Ovary (tissue), 9 donors: ENCODE measurements around the gene EVI5. TPM values are rescaled to one million over a fixed set of nuclear protein-coding genes. Genes with fewer than 3 reads are reported as not detected.
A peak's percentile ranks its signal among the peaks of the same experiment; 100 is the strongest.

Experiments
- DNase-seq, 5 donors: peaks; one replicate each; pipeline ENCODE4 v3.0.0-alpha.2; 2019 to 2020
- H3K27ac ChIP-seq, 2 donors: fragments of 200-600 bp; one replicate each; pipeline versions ENCODE4 v1.5.1 to v1.8.0; 2019 to 2022
- H3K27me3 ChIP-seq: fragments of 200-600 bp; one replicate; pipeline ENCODE4 v1.8.0; 2022
- H3K36me3 ChIP-seq: fragments of 200-600 bp; sonication (generic); one replicate; pipeline ENCODE4 v1.5.1; 2019
- H3K4me1 ChIP-seq: one replicate; pipeline ENCODE4 v1.8.1; 2013; ENCODE audit warnings: mild to moderate bottlenecking, moderate library complexity; ENCODE audit not compliant: insufficient read depth
- H3K4me3 ChIP-seq: fragments of 200-600 bp; sonication (generic); one replicate; pipeline ENCODE4 v1.5.1; 2017
- H3K9me3 ChIP-seq, 2 donors: fragments of 200-600 bp in 1 of 2; sonication (generic) in 1 of 2; one replicate each; pipeline versions ENCODE4 v1.5.1 to v1.8.1; 2013 to 2019; ENCODE audit warnings: mild to moderate bottlenecking in 1 of 2, moderate library complexity in 1 of 2
- CTCF ChIP-seq, 3 donors: fragments of 450-650 bp in 2 of 3; fragments of 200-600 bp in 1 of 3; IDR thresholded peaks; one replicate each; pipeline versions ENCODE4 v1.5.1 to v1.8.0; 2016 to 2022; ENCODE audit warnings: antibody characterized with exemption in 3 of 3, mild to moderate bottlenecking in 1 of 3
- EP300 ChIP-seq: sonication (generic); formaldehyde crosslinking; IDR thresholded peaks from one replicate; pipeline ENCODE4 v1.6.1; 2017; ENCODE audit warnings: antibody characterized with exemption
- POLR2A ChIP-seq: fragments of 450-650 bp; IDR thresholded peaks from one replicate; pipeline ENCODE4 v1.6.1; 2017; ENCODE audit warnings: antibody characterized with exemption, mild to moderate bottlenecking, moderate library complexity
- WGBS, 3 donors: extraction: QIAGEN DNeasy Blood & Tissue Kit in 1 of 3; methylation state at CpG; one replicate each; pipeline versions ENCODE4 v1.1.5 to v1.1.7; 2013 to 2017; 5-methylcytosine and 5-hydroxymethylcytosine counted together
- intact Hi-C, 4 donors: fragments of 100-400 bp; cut with DNase I; formaldehyde crosslinking; loops; one replicate each; pipeline versions ENCODE4 v1.11.0 to v1.15.1; 2022 to 2023
- polyA plus RNA-seq, 2 donors: library from polyadenylated mRNA; stranded (reverse); fragments of 200-250 nt in 1 of 2; fragments of 350-450 nt in 1 of 2; fragmentation: Illumina TruSeq in 1 of 2; extraction: RNeasy Lipid Tissue Mini Kit (QIAGEN cat#74804) in 1 of 2; gene quantifications; one replicate each; pipeline ENCODE4 v1.2.3, GENCODE V29; 2013 to 2014
- total RNA-seq, 7 donors: library from RNA; depleted of rRNA in 2 of 7; stranded (reverse); fragments of >200 nt in 2 of 7; fragmentation: NEBNext Ultra II Directional in 3 of 7; extraction: Animal tissue kit (Norgen Biotek cat#: 25700) in 3 of 7; gene quantifications; one replicate each; pipeline versions ENCODE4 v1.1.0 to v1.2.4, GENCODE V29; 2016 to 2023
- donor health status: DM: no; HTN: no; CAD: no; lungs with moderate emphysema.
- donor health status: DM: no; HTN: no; CAD: no.
- donor health status: Bipolar disorder and iron deficiency.
- donor health status: DM: yes; HTN: yes; CAD: no.
- donor health status: DM: no; HTN: no; CAD: no.
- donor health status: DM: yes; HTN: yes; CAD: no.

The EVI5 gene
- total and polyA plus RNA-seq, 9 donors: 4.4 to 36.7 (median 23.7) TPM

GRCh38 chr1:92831762-92832536 lies 47.0 kb upstream of the EVI5 start, which contains the start of gene RPL5:
RPL5 (plus strand) TSS chr1:92832040; CDS start chr1:92832115, 75 bp downstream.
- peak; percentile 96 to 98 (median 98) for DNase-seq
- Histone ChIP-seq H3K9me3 (no peaks in the 10 kb centered on the region), H3K4me1 (peaks cover 4% of the 10 kb centered on the region), H3K36me3 (no peaks in the 10 kb centered on the region), H3K4me3 (peak within 1 kb of the TSS; percentile 86), H3K27me3 (no peaks in the 10 kb centered on the region), H3K27ac (peak within 1 kb of the TSS; percentile 82 to 83)
- intact Hi-C loops: loop anchor here in 1 of 4 donors (2.0 kb wide), 1 partner anchor 47 kb away; the partner anchor contains the start of gene EVI5
- peak; percentile 75 for TF ChIP-seq EP300
- peak; percentile 75 to 99 (median 98) for TF ChIP-seq CTCF (IDR thresholded peaks at IDR 0.05)
- peak; percentile 96 for TF ChIP-seq POLR2A
- WGBS, 3 donors: 0 to 1% (median 0%) methylated on average over 55 to 57 of the region's 57 CpGs

DNA sequence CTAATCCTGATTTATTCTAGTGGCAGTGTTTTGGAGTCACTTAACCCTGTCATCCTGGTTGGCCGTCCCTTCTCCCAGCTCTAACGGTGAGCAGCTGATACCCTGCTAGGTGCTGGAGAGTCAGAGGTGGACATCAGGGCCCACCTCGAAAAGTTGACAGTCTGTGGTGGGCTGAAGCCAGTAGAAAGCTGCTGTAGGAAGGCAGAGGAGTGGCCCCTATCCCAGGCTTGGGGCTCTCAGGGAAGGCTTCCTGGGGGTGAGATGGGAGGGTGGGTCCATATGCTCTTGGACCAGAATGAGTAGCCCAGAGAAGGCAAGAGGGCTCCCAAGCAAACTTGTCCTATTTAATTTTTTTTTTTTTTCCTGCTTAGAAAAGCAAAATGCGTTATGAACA lies 46.5 kb upstream of the EVI5 start:
- no peaks in the 10 kb centered on the region for H3K9me3 ChIP-seq
- H3K4me3 ChIP-seq: no peak overlapping the region
- no peak overlapping the region for H3K27ac ChIP-seq
- WGBS, 3 donors: 42 to 52% (median 49%) methylated on average over 4 of the region's 4 CpGs
- no peaks in the 10 kb centered on the region for H3K27me3 ChIP-seq
- no peaks in the 10 kb centered on the region for H3K36me3 ChIP-seq
- H3K4me1 ChIP-seq: peaks cover 4% of the 10 kb centered on the region
- intact Hi-C loops: loop anchor here in 1 of 4 donors (2.0 kb wide), 1 partner anchor 47 kb away; the partner anchor contains the start of gene EVI5
- TF ChIP-seq POLR2A (no peak), CTCF (IDR thresholded peaks at IDR 0.05) (no peak), EP300 (no peak)
- DNase-seq: peak in 2 of 5 donors; percentile 31 to 33

DNA sequence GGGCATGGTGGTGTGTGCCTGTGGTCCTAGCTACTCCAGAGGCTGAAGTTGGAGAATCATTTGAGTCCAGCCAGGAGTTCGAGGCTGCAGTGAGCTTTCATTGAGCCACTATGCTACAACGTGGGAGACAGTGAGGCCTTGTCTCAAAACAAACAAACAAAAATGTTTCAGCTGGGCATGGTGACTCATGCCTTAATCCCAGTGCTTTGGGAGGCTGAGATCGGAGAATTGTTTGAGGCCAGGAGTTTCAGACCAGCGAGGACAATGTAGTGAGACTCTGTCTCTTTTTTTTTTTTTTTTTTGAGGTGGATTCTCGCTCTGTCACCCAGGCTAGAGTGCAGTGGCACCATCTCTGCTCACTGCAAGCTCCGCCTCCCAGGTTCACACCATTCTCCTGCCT lies 41.9 kb upstream of the EVI5 start:
- WGBS, 3 donors: 69 to 71% (median 71%) methylated on average over 6 of the region's 6 CpGs
- TF ChIP-seq EP300 (no peak), CTCF (IDR thresholded peaks at IDR 0.05) (no peak), POLR2A (no peak)

GRCh38 chr1:92822879-92823278 lies 38.0 kb upstream of the EVI5 start:
- H3K4me1 ChIP-seq: no peaks in the 10 kb centered on the region
- no peak for DNase-seq
- no peak overlapping the region for H3K27ac ChIP-seq
- WGBS, 3 donors: 91 to 93% (median 92%) methylated on average over 3 of the region's 3 CpGs
- no peaks in the 10 kb centered on the region for H3K9me3 ChIP-seq
- H3K4me3 ChIP-seq: no peak overlapping the region
- TF ChIP-seq EP300: no peak
- no peak for TF ChIP-seq CTCF (IDR thresholded peaks at IDR 0.05)
- no peak for TF ChIP-seq POLR2A
- no peaks in the 10 kb centered on the region for H3K27me3 ChIP-seq
- no peaks in the 10 kb centered on the region for H3K36me3 ChIP-seq
- intact Hi-C loops: no loop called here

More for the DNA sequence above, 41.9 kb upstream of the EVI5 start:
- H3K9me3 ChIP-seq: no peaks in the 10 kb centered on the region
- H3K4me3 ChIP-seq: no peak overlapping the region
- H3K36me3 ChIP-seq: no peaks in the 10 kb centered on the region
- H3K4me1 ChIP-seq: no peaks in the 10 kb centered on the region
- intact Hi-C loops: no loop called here
- H3K27ac ChIP-seq: no peak overlapping the region
- DNase-seq: no peak
- no peaks in the 10 kb centered on the region for H3K27me3 ChIP-seq
